BE2C (cell line): Measurements from ENCODE around the gene LGI2.
A peak's percentile ranks its signal among the peaks of the same experiment; 100 is the strongest.

Experiments used
- DNase-seq: peaks from one replicate; pipeline ENCODE4 v3.0.0-alpha.2; 2020
- H3K27me3 ChIP-seq: fragments of 250-450 bp; sonication (Bioruptor Pico); 2 replicates; pipeline ENCODE4 v1.5.1; 2020; ENCODE audit warnings: mild to moderate bottlenecking
- H3K36me3 ChIP-seq: fragments of 250-450 bp; sonication (Bioruptor Pico); 2 replicates; pipeline ENCODE4 v1.5.1; 2020; ENCODE audit warnings: mild to moderate bottlenecking
- H3K4me1 ChIP-seq: fragments of 250-450 bp; sonication (Bioruptor Pico); 2 replicates; pipeline ENCODE4 v1.5.1; 2020
- H3K4me3 ChIP-seq: 2 replicates; pipeline ENCODE4 v1.5.1; 2011; ENCODE audit warnings: low read depth, low read length
- H3K9me3 ChIP-seq: fragments of 250-450 bp; sonication (Bioruptor Pico); 2 replicates; pipeline ENCODE4 v1.5.1; 2020
- TF ChIP-seq, protein P1 (sequence below): IDR thresholded peaks from 2 replicates; pipeline ENCODE4 v1.5.1; 2012; ENCODE audit warnings: mild to moderate bottlenecking, low read depth, low read length

Gene LGI2

DNA sequence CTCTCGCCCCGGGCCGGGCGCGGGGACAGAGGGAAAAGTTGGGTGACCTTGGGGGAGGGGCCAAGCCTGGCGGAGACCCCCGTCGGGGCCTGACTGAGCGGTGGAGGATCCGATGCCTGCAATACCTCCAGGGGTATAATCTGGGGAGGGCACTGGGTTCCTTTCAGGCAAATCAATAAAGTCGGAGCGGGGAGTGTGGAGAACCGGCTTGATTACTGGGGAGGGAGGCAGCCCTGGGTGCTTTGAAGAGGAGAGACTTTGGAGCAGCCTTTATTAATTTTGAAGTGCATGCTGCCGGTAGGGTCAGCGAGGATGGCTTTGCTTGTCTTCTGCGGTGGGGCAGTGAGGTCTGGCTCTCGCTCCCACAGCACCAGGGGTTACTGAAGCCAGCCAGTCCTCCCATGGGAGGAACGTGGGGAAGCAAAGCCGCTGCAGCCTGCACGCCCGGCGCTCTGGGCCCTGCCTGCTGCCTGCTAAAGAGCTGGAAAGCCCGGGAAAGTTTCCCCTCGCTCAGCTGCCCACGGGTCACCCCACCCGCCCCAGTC lies 403 bp upstream of the LGI2 start:
- DNase-seq: peak; percentile 44
- H3K27me3 ChIP-seq: peaks cover 47% of the 10 kb centered on the region

GRCh38 chr4:25029479-25030276 lies 1.1 kb downstream of the LGI2 start:
- H3K36me3 ChIP-seq: no peaks in the 10 kb centered on the region
- no peak overlapping the region for H3K4me3 ChIP-seq
- H3K27me3 ChIP-seq: peaks cover 47% of the 10 kb centered on the region
- DNase-seq: no peak
- no peaks in the 10 kb centered on the region for H3K4me1 ChIP-seq
- H3K9me3 ChIP-seq: no peaks in the 10 kb centered on the region
- TF ChIP-seq, protein P1, sequence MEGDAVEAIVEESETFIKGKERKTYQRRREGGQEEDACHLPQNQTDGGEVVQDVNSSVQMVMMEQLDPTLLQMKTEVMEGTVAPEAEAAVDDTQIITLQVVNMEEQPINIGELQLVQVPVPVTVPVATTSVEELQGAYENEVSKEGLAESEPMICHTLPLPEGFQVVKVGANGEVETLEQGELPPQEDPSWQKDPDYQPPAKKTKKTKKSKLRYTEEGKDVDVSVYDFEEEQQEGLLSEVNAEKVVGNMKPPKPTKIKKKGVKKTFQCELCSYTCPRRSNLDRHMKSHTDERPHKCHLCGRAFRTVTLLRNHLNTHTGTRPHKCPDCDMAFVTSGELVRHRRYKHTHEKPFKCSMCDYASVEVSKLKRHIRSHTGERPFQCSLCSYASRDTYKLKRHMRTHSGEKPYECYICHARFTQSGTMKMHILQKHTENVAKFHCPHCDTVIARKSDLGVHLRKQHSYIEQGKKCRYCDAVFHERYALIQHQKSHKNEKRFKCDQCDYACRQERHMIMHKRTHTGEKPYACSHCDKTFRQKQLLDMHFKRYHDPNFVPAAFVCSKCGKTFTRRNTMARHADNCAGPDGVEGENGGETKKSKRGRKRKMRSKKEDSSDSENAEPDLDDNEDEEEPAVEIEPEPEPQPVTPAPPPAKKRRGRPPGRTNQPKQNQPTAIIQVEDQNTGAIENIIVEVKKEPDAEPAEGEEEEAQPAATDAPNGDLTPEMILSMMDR: no peak

More for the DNA sequence above, 403 bp upstream of the LGI2 start:
- TF ChIP-seq, protein P1: no peak
- Histone ChIP-seq H3K9me3 (no peaks in the 10 kb centered on the region), H3K4me3 (peak overlapping the region; percentile 38; the same call in 1 of the 2 replicates), H3K4me1 (no peaks in the 10 kb centered on the region), H3K36me3 (no peaks in the 10 kb centered on the region)

GRCh38 chr4:25028851-25029250 lies 1.9 kb downstream of the LGI2 start:
- Histone ChIP-seq H3K9me3 (no peaks in the 10 kb centered on the region), H3K4me1 (no peaks in the 10 kb centered on the region), H3K4me3 (no peak overlapping the region), H3K27me3 (peaks cover 47% of the 10 kb centered on the region), H3K36me3 (no peaks in the 10 kb centered on the region)
- TF ChIP-seq, protein P1: no peak
- no peak for DNase-seq

GRCh38 chr4:25022766-25023165 lies 8.0 kb downstream of the LGI2 start:
- no peak overlapping the region for H3K4me3 ChIP-seq
- TF ChIP-seq, protein P1: no peak
- H3K27me3 ChIP-seq: peaks cover 8% of the 10 kb centered on the region
- no peaks in the 10 kb centered on the region for H3K9me3 ChIP-seq
- no peaks in the 10 kb centered on the region for H3K36me3 ChIP-seq
- no peak for DNase-seq
- H3K4me1 ChIP-seq: no peaks in the 10 kb centered on the region

- Histone ChIP-seq H3K4me3 (no peak overlapping the region), H3K4me1 (no peaks in the 10 kb centered on the region), H3K27me3 (peaks cover 10% of the 10 kb centered on the region), H3K9me3 (no peaks in the 10 kb centered on the region), H3K36me3 (no peaks in the 10 kb centered on the region)
- DNase-seq: no peak
- TF ChIP-seq, protein P1: no peak
Observed at GRCh38 chr4:25021216-25021615, 9.5 kb downstream of the LGI2 start.

DNA sequence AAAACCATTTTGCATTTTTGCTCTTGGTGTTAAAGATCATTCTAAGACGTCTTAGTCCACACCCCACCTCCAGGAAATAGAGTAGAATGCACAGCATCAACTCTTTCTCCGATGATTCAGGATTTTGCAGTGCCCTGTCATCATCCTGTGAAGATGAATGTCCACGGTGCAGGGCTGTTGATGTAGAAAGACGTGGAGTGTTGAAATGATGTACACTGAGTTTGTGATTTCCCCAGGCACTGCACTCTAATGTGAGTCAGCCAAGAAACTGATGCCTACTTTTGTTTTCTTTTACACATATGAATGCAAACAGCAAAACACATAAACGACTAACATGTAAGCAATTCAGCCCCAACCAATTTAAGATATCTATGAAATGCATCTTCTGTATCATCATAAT lies 10.5 kb downstream of the LGI2 start:
- Histone ChIP-seq H3K36me3 (no peaks in the 10 kb centered on the region), H3K4me3 (no peak overlapping the region), H3K9me3 (no peaks in the 10 kb centered on the region), H3K4me1 (no peaks in the 10 kb centered on the region), H3K27me3 (peaks cover 16% of the 10 kb centered on the region)
- DNase-seq: no peak
- TF ChIP-seq, protein P1: no peak
